Measurements from ENCODE around the gene GAS2L1. TPM values are rescaled to one million over a fixed set of nuclear protein-coding genes. Genes with fewer than 3 reads are reported as not detected.
"Not testable (repeated sequence)": the region's sequence is repeated elsewhere in the genome, so short reads cannot be mapped to it uniquely, and the experiment has no call there.

The GAS2L1 gene
- total RNA-seq, 1 donor from 2014 or later = 24.6 TPM

DNA sequence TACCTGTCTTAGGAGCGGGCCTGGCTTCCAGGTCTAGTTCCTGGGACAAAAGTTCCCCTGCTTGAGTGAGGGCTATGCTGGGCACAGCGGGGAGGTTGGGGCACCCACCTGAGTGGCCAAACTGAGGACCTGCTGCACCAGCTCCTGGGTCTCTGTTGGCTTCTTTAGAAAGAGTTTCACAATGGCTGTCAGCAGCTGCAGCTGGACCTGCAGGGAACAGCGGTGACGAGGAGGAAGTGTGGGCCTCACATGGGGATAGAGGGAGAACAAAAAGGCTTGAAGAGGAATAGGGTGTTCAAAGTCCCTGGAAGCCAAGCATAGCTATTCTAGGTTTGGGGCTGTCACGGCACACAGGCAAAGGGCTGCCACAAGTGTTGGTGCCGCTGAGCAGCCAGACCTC, 35.7 kb downstream of the GAS2L1 start:
- DNase-seq (ENCODE audit: low spot score) = no peak

DNA sequence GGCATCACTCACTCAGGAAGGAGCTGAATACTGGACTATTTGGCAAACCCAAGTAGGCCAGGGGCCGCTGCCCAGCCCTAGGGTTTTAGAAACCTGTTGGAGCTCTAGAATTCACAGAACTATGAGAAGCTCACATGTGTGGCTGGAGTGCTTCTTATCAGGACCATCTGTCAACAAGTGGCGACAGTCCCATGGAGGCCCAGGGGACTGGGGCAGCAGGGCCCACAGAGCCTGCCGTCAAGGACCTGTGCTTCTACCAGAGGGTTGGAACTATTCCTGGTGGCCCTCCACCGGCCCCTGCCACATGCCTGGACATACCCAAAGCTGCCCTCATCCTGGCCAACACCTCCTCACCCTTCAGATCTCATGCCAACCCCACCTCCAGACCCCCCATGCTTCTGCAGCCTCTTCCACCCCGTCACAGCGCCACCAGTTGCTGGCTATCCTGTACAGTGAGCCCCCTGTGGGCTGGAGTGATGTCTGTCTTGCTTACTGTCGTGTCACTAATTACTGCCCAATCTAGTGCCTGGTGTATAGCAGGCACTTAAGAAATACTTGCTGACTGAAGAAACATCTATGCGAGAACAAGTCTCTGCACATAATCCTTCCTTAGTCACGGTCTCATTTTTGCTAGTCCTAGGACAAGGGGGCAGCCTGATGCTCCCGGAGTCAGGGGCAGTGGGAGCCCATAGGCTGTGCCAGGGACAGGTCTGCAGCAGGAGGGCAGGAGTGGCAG, 36.3 kb downstream of the GAS2L1 start:
- no peak for DNase-seq (ENCODE audit: low spot score)

DNA sequence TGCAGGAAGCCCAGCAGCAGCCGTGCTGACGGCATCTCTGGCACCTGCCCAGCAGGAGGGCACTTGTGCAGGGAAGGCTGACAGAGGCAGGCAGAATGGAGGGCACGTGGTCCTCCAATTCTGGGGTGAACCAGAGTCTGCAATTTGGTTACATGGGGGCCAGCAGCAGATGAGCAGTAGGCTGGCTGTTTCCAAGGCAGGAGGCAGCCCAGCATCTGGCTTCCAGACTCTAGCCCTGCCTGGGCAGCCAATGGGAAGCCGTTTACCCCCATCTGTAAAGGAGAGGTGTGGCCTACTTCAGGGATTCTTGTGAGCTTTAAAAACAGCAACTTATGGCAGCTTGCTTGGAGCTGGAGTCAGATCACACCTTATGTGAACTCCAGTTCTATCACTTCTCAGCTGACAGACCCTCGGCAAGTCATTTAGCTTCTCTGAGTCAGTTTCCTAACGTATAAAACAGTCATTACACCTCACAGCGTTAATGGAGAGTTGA, 36.9 kb downstream of the GAS2L1 start:
- DNase-seq (ENCODE audit: low spot score) = no peak

DNA sequence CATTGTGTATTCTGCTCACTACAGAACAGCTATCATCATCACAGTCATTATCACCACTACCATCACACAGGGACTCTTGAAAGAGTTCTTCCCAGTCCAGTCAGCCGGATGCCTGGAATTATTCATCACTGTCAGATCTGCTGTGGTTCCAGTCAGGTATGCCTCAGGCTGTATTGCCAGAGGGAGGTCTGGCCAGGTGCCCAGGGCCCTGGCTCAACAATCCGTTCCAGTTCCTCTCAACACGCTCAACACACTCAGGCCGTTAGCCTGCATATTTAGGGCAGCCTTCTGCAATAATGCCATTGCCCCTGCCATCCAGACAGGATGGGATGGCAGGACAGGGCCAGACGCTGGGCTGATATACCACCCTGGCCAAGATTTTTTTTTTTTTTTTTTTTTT, 37.7 kb downstream of the GAS2L1 start:
- peak; percentile 67 for DNase-seq (ENCODE audit: low spot score)

DNA sequence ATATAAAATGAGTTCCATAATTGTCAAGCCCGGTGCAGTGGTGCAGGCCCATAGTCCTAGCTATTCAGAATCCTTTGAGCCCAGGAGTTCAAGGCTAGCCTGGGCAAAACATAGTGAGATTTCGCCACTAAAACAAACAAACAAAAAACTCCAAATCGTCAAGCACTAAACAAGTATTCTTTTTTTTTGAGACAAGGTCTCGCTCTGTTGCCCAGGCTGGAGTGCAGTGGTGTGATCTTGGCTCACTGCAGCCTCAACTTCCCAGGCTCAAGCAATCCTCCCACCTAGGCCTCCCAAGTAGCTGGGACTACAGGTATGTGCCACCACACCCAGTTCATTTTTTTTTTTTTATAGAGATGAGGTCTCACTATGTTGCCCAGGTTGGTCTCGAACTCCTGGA, 38.4 kb downstream of the GAS2L1 start:
- not testable (repeated sequence) for DNase-seq (ENCODE audit: low spot score)

DNA sequence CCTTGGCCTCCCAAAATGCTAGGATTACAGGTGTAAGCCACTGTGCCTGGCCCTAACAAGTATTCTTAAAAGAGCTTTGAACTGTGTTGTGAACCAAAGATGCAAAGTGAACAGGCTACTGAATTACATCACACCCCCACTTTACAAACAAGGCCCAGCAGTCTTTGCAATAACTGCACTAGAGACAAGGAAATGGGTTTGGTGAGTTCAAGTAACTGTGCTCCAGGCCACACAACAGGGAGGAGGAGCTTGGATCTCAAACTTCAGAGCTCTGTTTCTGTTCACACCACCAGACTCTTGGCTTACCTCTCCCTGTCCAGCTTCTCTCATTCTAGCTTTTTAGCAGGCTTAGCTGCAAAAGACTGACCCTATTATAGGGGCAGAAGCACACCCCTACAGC, 39.5 kb downstream of the GAS2L1 start:
- DNase-seq (ENCODE audit: low spot score) = no peak

DNA sequence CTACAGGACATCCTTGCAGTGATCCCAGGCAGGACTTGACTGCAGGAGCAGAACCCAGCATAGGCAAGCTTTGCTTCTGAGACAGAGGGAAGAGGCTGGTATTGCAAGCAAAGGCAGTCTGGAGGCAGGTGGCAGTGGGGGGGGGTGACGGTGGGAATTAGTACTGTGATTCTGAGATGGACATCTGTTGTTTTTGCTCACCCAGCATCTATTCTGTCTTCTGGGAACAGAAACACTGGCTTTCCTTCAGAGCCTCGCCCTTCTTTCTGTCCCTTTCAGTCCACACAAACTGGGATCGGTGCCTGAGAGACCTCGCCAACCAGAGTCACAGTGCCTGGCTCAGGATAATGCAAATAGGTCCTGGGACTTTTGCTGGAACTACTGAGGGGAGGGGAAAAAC, 40.2 kb downstream of the GAS2L1 start:
- no peak for DNase-seq (ENCODE audit: low spot score)

DNA sequence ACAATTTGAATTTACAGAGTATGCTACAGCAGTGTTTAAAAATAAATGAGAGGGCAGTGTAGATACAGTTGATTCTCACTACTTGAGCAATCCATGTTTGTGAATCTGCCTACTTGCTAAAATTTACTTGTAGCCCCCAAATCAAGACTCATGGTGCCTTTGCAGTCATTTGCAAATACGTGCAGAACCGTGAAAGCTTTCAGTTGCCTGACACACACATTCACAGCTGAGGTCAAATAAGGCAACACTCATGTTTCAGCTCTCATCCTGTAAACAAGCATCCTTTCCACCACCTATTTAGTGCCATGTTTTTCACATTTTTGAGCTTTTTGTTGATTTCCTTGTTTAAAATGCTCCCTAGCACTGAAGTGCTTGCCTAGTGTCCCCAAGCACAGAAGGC, 41.6 kb downstream of the GAS2L1 start:
- no peak for DNase-seq (ENCODE audit: low spot score)

DNA sequence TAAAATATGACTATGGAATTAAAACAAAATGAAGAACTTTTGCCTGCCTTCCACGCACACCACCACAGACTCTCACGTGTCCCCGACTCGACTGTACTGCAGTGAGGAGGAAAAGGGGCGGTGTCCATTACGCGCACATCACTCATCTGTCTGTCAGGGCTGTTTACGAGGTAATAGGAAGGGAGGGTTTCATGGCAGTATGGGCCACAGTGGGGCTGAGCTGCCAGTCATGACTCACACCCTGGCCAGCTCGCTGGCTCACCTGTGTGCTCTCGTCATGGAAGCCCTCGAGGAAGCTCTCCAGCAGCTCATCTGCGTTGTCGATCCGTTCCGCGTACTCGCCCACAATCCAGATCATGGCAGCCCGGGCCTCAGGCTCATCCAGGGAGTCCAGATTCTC, 42.5 kb downstream of the GAS2L1 start:
- DNase-seq (ENCODE audit: low spot score) = no peak

DNA sequence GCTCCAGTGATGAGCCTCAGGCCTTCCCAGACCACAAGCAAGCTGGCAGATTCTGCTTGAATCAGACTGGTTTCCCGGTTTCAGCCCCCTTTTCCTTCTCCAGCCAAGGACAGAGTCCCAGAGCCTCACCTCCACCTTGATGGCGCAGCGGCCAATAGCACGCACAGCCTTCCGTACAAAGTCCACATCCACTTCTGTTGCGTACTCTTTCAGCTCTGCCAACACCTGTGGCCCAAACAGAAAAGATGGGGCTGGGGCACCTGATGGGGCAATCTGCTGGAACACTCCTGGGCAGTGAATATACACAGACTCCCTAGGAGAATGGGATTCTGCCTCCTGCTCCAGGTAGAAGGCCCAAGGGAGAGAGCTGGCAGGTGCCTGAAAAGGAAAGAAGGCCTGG, 44.6 kb downstream of the GAS2L1 start:
- DNase-seq (ENCODE audit: low spot score) = peak; percentile 34

DNA sequence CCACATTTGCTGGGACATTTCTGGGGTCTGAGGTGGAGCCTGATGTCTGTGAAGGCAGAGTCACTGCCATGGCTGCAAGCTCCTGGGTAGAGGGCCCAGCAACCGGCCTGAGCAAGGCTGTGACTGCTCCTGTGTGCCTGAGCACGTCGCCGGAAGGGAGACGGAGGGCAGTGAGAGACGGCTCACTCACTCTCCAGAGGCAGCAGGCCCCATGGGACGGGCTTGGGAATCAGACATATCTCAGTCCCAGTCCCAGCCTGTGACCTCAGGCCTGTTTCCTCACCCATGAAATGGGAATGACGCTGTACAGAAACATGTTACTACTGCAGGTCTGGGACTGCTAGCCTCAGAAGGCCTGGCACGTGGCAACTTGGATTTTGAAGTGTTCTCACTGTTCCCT, 45.4 kb downstream of the GAS2L1 start:
- no peak for DNase-seq (ENCODE audit: low spot score)

DNA sequence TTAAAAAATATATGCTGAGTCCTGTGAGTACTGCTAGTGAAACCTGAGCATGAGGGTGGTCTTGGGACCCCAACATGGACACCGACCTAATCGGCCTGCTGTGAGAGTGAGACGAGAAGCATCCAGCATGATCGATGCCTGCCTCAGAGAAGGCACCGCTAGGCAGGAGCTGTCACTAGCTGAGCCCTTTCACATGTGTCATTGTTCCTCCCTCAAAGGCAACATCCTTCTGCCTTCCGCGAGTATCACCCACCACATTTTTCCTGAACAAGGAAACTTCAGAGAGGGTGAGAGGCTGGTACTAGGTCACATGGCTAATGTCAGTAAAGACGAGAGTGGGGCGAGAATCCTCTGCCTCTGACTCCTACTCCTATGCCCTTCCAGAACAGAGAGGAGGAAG, 46.3 kb downstream of the GAS2L1 start:
- no peak for DNase-seq (ENCODE audit: low spot score)

DNA sequence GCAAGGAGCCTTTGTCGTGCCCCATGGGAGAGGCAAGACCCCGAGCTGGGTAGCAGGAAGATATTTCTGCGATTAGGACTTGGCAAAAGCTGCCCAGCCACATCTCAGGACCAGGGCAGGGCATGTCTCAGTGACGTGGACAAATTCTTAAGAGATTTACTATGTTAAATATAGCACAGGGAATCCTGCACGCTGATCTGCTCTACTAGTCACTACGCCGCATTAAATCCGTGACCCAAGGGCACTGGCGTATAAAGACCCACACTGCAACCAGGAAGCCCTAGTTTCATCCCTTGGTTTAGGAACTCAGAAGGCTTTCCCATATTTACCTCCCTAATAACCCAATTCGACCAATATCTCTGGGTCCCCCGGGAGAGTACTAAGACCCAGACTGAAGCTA, 46.8 kb downstream of the GAS2L1 start:
- DNase-seq (ENCODE audit: low spot score) = no peak

DNA sequence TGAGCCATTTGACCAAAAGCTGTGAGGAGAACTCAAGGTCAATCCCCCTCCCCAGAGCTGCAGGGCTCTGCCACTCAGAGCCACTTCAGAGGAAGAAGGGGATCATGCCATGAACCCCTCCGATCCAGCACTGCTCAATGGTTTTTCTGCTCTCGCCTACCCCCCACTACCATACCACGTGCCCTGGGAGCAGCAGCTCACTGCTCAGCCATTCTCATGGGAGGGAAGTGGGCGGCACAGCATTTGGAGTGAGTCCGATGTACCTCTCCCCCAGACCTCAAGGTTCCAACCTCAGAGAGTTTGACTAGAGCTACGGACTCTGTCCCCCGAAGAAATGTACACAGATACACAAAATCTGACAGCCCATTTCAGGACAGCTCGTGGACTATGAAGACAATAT, 47.4 kb downstream of the GAS2L1 start:
- no peak for DNase-seq (ENCODE audit: low spot score)

DNA sequence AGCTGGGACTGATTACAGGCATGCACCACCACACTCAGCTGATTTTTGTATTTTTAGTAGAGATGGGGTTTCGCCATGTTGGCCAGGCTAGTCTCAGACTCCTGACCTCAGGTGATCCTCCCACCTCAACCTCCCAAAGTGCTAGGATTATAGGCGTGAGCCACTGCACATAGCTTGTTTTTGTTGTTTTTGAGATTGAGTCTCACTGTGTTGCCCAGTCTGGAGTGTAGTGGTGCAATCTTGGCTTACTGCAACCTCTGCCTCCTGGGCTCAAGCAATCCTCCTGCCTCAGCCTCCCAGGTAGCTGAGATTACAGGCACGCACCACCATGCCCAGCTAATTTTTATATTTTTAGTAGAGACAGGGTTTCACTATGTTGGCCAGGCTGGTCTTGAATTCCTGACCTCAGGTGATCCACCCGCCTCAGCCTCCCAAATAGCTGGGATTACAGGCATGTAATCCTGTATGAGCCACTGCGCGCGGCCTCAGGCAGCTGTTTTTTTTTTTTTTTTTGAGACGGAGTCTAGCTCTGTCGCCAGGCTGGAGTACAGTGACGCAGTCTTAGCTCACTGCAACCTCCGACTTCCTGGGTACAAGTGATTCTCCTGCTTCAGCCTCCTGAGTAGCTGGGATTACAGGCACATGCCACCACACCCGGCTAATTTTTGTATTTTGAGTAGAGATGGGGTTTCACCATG, 50.9 kb downstream of the GAS2L1 start:
- DNase-seq (ENCODE audit: low spot score) = not testable (repeated sequence)

DNA sequence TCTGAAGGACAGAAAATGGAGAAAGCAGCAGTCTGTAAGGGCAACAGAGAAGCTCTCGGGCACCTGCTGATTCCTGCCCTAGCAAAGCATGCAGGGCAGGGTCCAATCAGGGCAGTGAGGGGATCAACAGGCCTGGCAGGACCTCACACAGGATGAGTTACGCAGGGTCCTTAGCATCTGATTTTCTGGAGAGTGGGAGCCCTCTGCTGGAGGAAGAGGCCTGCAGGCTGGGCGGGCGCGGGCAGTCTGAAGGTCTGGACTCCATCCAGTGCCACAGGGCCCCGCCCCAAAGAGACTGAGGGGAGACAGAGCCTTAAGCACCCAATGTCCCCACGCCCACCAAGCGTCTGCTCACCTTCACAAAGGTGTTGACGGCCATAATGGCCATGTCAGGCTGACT, 53.0 kb downstream of the GAS2L1 start:
- DNase-seq (ENCODE audit: low spot score) = peak; percentile 38

Other genes starting within 250 kb of the GAS2L1 start
- gene C22orf31, start 244.8 kb upstream of the GAS2L1 start, total RNA-seq = not detected
- 7.3 TPM for gene KREMEN1, start 233.6 kb upstream of the GAS2L1 start, total RNA-seq
- 7.0 TPM for gene EMID1, start 100.8 kb upstream of the GAS2L1 start, total RNA-seq
- 24.0 TPM for gene RHBDD3, start 38.7 kb upstream of the GAS2L1 start, total RNA-seq
- 160 TPM for gene EWSR1, start 38.4 kb upstream of the GAS2L1 start, total RNA-seq
- gene RASL10A, start 9.0 kb downstream of the GAS2L1 start, total RNA-seq = 1.7 TPM
- 88.6 TPM for gene AP1B1, start 81.9 kb downstream of the GAS2L1 start, total RNA-seq
- gene RFPL1, start 131.9 kb downstream of the GAS2L1 start, total RNA-seq = not detected
- gene NEFH, start 173.6 kb downstream of the GAS2L1 start, total RNA-seq = 0.86 TPM
- 39.8 TPM for gene THOC5, start 247.1 kb downstream of the GAS2L1 start, total RNA-seq